NCI-H2171 (cell line): ENCODE results near the gene USH1C.

Experiments used
- DNase-seq: peaks from one replicate; lab custom pipeline; 2025; lab: John Stamatoyannopoulos, UW

USH1C gene

GRCh38 chr11:17526326-17526725, 17.9 kb downstream of the USH1C start:
- no peak for DNase-seq

GRCh38 chr11:17525570-17525969, 18.6 kb downstream of the USH1C start:
- DNase-seq, result no peak

GRCh38 chr11:17524221-17524620, 20.0 kb downstream of the USH1C start:
- no peak for DNase-seq

- DNase-seq, result no peak
Observed at GRCh38 chr11:17522655-17523054, 21.6 kb downstream of the USH1C start.

- no peak for DNase-seq
Observed at GRCh38 chr11:17521106-17521900, 22.9 kb downstream of the USH1C start.

- DNase-seq, result no peak
Observed at GRCh38 chr11:17519061-17519885, 24.9 kb downstream of the USH1C start.

- DNase-seq, result no peak
Observed at GRCh38 chr11:17518366-17518765, 25.9 kb downstream of the USH1C start.

GRCh38 chr11:17517186-17517585, 27.0 kb downstream of the USH1C start:
- no peak for DNase-seq

GRCh38 chr11:17516551-17517150, 27.6 kb downstream of the USH1C start:
- no peak for DNase-seq

GRCh38 chr11:17515443-17516176, 28.6 kb downstream of the USH1C start:
- DNase-seq, result no peak

- DNase-seq, result no peak
Observed at GRCh38 chr11:17514476-17514875, 29.7 kb downstream of the USH1C start.

GRCh38 chr11:17513853-17514252, 30.4 kb downstream of the USH1C start:
- DNase-seq, result no peak

GRCh38 chr11:17512101-17512500, 32.1 kb downstream of the USH1C start:
- DNase-seq, result no peak

GRCh38 chr11:17511571-17511970, 32.6 kb downstream of the USH1C start:
- DNase-seq, result no peak

- DNase-seq, result no peak
Observed at GRCh38 chr11:17510507-17511206, 33.6 kb downstream of the USH1C start.

- DNase-seq, result no peak
Observed at GRCh38 chr11:17508791-17509190, 35.4 kb downstream of the USH1C start.

GRCh38 chr11:17508306-17508705, 35.9 kb downstream of the USH1C start:
- DNase-seq, result no peak

- DNase-seq, result no peak
Observed at GRCh38 chr11:17507773-17508172, 36.4 kb downstream of the USH1C start.

GRCh38 chr11:17506942-17507341, 37.3 kb downstream of the USH1C start:
- DNase-seq, result no peak

- DNase-seq, result no peak
Observed at GRCh38 chr11:17506314-17506713, 37.9 kb downstream of the USH1C start.

GRCh38 chr11:17505146-17505545, 39.1 kb downstream of the USH1C start:
- no peak for DNase-seq
